Smooth muscle cell (in vitro differentiated cells): ENCODE data around the gene SLC25A42. TPM values are rescaled to one million over a fixed set of nuclear protein-coding genes. Genes with fewer than 3 reads are reported as not detected.

ENCODE experiments used
- DNase-seq: peaks from one replicate; lab custom pipeline; 2025; ENCODE audit not compliant: unreplicated experiment; lab: John Stamatoyannopoulos, UW
- H2AFZ ChIP-seq: fragments of 200-600 bp; sonication (generic); 2 replicates; pipeline ENCODE4 v1.6.0; 2016; ENCODE audit warnings: antibody characterized with exemption, low read depth, mild to moderate bottlenecking
- H3F3A ChIP-seq: fragments of 200-600 bp; sonication (generic); 2 replicates; pipeline ENCODE4 v1.6.0; 2017; ENCODE audit warnings: antibody characterized with exemption, low read depth
- H3K27ac ChIP-seq: fragments of 200-600 bp; sonication (generic); 2 replicates; pipeline ENCODE4 v1.5.1; 2016; ENCODE audit warnings: low read depth, mild to moderate bottlenecking
- H3K27me3 ChIP-seq: fragments of 200-600 bp; sonication (generic); 2 replicates; pipeline ENCODE4 v1.6.1; 2016; ENCODE audit warnings: low read depth, mild to moderate bottlenecking
- H3K36me3 ChIP-seq: fragments of 200-600 bp; sonication (generic); 2 replicates; pipeline ENCODE4 v1.5.1; 2016; ENCODE audit warnings: low read depth
- H3K4me1 ChIP-seq: fragments of 200-600 bp; sonication (generic); 2 replicates; pipeline ENCODE4 v1.5.1; 2016; ENCODE audit warnings: low read depth
- H3K4me2 ChIP-seq: fragments of 200-600 bp; sonication (generic); 2 replicates; pipeline ENCODE4 v1.6.0; 2016; ENCODE audit warnings: mild to moderate bottlenecking
- H3K4me3 ChIP-seq: fragments of 200-600 bp; sonication (generic); 2 replicates; pipeline ENCODE4 v1.5.1; 2016; ENCODE audit warnings: mild to moderate bottlenecking
- H3K79me2 ChIP-seq: fragments of 200-600 bp; sonication (generic); 2 replicates; pipeline ENCODE4 v1.6.0; 2016; ENCODE audit warnings: low read depth, mild to moderate bottlenecking
- H3K9ac ChIP-seq: fragments of 200-600 bp; sonication (generic); 2 replicates; pipeline ENCODE4 v1.6.0; 2016; ENCODE audit warnings: low read depth
- H3K9me3 ChIP-seq: fragments of 200-600 bp; sonication (generic); replicated peaks from 2 replicates; pipeline ENCODE4 v1.5.1; 2016; ENCODE audit warnings: low read depth
- H4K20me1 ChIP-seq: fragments of 200-600 bp; sonication (generic); 2 replicates; pipeline ENCODE4 v1.6.0; 2016; ENCODE audit warnings: low read depth
- CTCF ChIP-seq: fragments of 200-600 bp; sonication (generic); IDR thresholded peaks from 2 replicates; pipeline ENCODE4 v1.5.1; 2017; ENCODE audit warnings: borderline replicate concordance, mild to moderate bottlenecking, antibody characterized with exemption; ENCODE audit not compliant: insufficient read depth, poor library complexity, severe bottlenecking
- WGBS: methylation state at CpG from one replicate; pipeline ENCODE4 v1.1.7; 2016; ENCODE audit warnings: low lambda C conversion rate; 5-methylcytosine and 5-hydroxymethylcytosine counted together
- polyA plus RNA-seq: library from polyadenylated mRNA; unstranded; fragments of >200 nt; fragmentation: Nextera tagmentation; extraction: Ambion mirVana; gene quantifications from 2 replicates; pipeline ENCODE4 v1.2.1, GENCODE V29; 2016
- total RNA-seq: library from RNA; depleted of rRNA; stranded (reverse); fragments of >200 nt; gene quantifications from 2 replicates; pipeline ENCODE4 v1.2.3, GENCODE V29; 2014

SLC25A42 gene
- total and polyA plus RNA-seq, 2 experiments from 2014 or later = 8.1 to 18.9 TPM

GRCh38 chr19:19064811-19065745, 1.3 kb downstream of the SLC25A42 start:
- Histone ChIP-seq H3F3A (peaks cover 7% of the 10 kb centered on the region), H3K4me1 (peaks cover 6% of the 10 kb centered on the region), H3K27ac (no peak overlapping the region), H3K36me3 (no peaks in the 10 kb centered on the region), H3K4me2 (peak overlapping the region; percentile 91), H3K9me3 (no peaks in the 10 kb centered on the region), H3K4me3 (peak overlapping the region; percentile 54), H4K20me1 (peaks cover 8% of the 10 kb centered on the region), H3K79me2 (no peaks in the 10 kb centered on the region), H3K27me3 (no peaks in the 10 kb centered on the region), H3K9ac (no peak overlapping the region), H2AFZ (no peak overlapping the region)
- DNase-seq = no peak
- TF ChIP-seq CTCF = no peak
- 30% methylated on average over 24 of the region's 25 CpGs for WGBS

- no peaks in the 10 kb centered on the region for H3K36me3 ChIP-seq
- TF ChIP-seq CTCF = no peak
- peaks cover 6% of the 10 kb centered on the region for H3K4me1 ChIP-seq
- H4K20me1 ChIP-seq = peaks cover 12% of the 10 kb centered on the region
- no peaks in the 10 kb centered on the region for H3K27me3 ChIP-seq
- no peak overlapping the region for H3K4me3 ChIP-seq
- no peak overlapping the region for H3K27ac ChIP-seq
- no peaks in the 10 kb centered on the region for H3K79me2 ChIP-seq
- no peak overlapping the region for H3K9ac ChIP-seq
- no peak for DNase-seq
- no peak overlapping the region for H3K4me2 ChIP-seq
- no peak overlapping the region for H2AFZ ChIP-seq
- no peaks in the 10 kb centered on the region for H3K9me3 ChIP-seq
- 91% methylated on average over 11 of the region's 11 CpGs for WGBS
- H3F3A ChIP-seq = peaks cover 7% of the 10 kb centered on the region
These were observed 3.7 kb downstream of the SLC25A42 start for GRCh38 chr19:19067276-19068072.

- no peaks in the 10 kb centered on the region for H3K9me3 ChIP-seq
- no peaks in the 10 kb centered on the region for H3F3A ChIP-seq
- H4K20me1 ChIP-seq = peaks cover 27% of the 10 kb centered on the region
- WGBS = 89% methylated on average over 11 of the region's 11 CpGs
- H3K27me3 ChIP-seq = no peaks in the 10 kb centered on the region
- no peak overlapping the region for H3K4me2 ChIP-seq
- H3K4me3 ChIP-seq = no peak overlapping the region
- H3K36me3 ChIP-seq = no peaks in the 10 kb centered on the region
- no peak overlapping the region for H3K27ac ChIP-seq
- peaks cover 6% of the 10 kb centered on the region for H3K4me1 ChIP-seq
- no peak overlapping the region for H2AFZ ChIP-seq
- H3K9ac ChIP-seq = no peak overlapping the region
- no peak for DNase-seq
- H3K79me2 ChIP-seq = no peaks in the 10 kb centered on the region
- no peak for TF ChIP-seq CTCF
These were observed 5.2 kb downstream of the SLC25A42 start for GRCh38 chr19:19068659-19069654.
